NOMO-1 (cell line): ENCODE measurements around the gene TUBGCP2.

Experiments
- DNase-seq, 2 experiments: peaks; one replicate each; lab custom pipeline; 2025; ENCODE audit not compliant: unreplicated experiment in 2 of 2; lab: John Stamatoyannopoulos, UW

Gene TUBGCP2

GRCh38 chr10:133235265-133235855 is 73.3 kb downstream of the TUBGCP2 start:
- peak in 1 of 2 experiments; percentile 11 for DNase-seq

DNA sequence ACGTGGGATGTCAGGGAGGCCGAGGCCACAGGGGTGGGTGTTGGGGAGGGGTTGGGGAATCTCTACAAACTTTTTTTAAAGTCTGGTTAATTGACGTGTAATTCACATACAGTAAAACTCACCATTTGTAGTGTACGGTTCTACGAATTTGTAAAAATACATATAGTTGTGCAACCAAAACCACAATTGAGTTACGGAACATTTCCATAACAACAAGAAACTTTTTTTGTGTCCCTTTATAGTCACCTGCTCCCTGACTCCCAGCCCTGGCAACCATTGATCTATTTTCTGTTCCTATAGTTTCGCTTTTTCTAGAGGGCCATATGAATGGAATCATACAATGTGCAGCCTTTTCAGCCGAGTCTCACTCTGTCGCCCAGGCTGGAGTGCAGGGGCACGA is 73.9 kb downstream of the TUBGCP2 start:
- DNase-seq, result peak in 1 of 2 experiments; percentile 44

DNA sequence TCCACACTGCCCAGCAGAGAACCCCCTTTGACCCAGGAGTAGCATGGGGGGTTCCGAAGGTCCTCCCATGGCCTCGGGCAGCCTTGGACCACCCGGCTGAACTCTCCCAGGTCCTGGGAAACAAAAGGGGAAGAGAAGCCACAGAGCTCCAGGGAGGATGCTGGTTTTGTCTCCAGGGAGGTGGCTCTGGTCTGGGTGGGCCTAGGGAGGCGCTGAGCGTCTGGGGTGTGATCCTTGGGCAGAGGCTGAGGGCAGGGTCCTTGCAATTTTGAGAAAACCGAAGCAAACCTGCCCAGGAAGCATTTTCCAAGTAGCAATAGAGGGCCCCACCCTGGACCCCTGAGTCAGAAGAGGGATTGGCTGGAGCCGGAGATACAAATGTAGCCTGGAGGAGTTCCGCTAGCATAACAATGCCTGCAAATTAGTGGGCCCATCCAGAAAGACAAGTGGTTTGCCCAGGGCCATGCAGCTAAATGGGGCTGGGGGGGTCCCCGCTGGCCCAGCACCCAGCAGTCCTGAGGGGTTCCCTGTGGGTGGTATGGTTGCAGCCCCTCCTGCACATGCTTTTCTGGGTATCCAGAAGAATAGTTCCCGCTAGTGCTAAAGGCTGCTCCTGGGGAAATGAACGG is 76.6 kb downstream of the TUBGCP2 start:
- no peak for DNase-seq

- no peak for DNase-seq
Observed at GRCh38 chr10:133231244-133231945, 77.3 kb downstream of the TUBGCP2 start.

GRCh38 chr10:133230387-133231195 is 78.1 kb downstream of the TUBGCP2 start:
- peak; percentile 68 to 82 for DNase-seq

- no peak for DNase-seq
Observed at GRCh38 chr10:133230044-133230361, 78.7 kb downstream of the TUBGCP2 start, which contains the start of gene UTF1. Gene UTF1, plus strand, starts transcription at chr10:133230217. Its CDS starts 72 bp downstream, at chr10:133230289.

DNA sequence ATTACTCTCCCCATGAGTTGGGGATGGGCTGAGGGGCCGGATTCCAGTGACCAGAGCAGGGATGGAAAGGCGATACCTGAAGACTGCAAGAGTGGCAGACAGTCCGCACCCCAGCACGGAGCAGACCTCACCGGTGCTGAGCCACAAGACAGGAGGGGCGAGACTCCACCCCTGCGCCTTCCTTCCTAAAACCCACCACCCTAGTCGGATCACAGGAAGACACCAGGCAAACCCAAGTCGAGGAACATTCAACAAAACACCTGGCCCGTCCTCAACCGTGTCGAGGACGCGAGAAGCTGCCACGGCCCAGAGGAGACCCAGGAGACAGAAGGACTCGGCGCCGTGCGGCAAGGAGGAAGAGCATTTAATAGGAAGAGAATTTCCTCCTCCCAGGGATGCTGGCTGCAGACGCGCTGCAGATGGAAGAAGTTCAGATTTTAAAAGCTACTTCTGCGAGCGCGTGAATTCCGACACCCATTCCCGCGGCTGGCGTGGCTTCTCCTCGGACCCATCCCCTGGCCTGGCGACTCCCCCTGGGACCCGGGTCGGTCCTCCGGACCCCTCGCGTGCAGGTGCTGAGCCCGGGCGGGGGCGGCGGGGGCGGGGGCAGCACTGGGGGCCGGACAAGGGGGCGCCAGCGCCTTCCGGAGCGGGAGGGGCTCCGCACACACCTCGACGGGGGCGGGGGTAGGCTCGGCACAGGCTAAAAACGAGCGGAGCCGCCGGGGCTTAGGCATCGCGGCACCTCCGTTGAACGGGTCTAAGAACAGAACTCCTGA is 79.2 kb downstream of the TUBGCP2 start:
- DNase-seq, result no peak
